ENCODE data around the gene PLD1.

DNA sequence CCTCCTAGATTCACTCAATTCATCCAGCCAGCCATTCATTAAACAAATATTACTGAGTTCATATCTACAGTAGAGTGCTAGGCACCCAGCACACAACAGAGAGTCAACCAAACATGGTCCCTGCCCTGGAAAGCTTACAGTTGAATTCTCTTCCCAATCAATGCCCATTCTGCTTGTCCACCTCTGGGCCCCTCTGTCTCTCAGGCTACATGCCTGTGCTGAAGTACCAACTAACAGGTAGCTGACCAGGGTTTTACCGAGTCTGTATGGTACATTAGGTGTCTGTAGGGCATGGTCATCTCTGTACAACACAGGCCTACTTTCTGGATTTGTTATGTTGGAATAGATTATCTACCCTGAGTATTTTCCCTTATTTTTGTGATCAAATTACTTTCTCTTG, 23.3 kb downstream of the PLD1 start:
- TF ChIP-seq MAX (IDR thresholded peaks at IDR 0.05; ENCODE audit: low read depth, low read length) (no peak), CTCF (IDR thresholded peaks at IDR 0.05; ENCODE audit: low read depth, low read length) (no peak), POLR2A (IDR thresholded peaks at IDR 0.05; ENCODE audit: extremely low read depth, insufficient read length) (no peak), MYC (IDR thresholded peaks at IDR 0.05; ENCODE audit: low read depth, low read length) (no peak)

All from NB4 (cell line).